Mesothelial cell of epicardium (in vitro differentiated cells): ENCODE data around the gene TMEM232. TPM values are rescaled to one million over a fixed set of nuclear protein-coding genes. Genes with fewer than 3 reads are reported as not detected.

Source experiments
- DNase-seq, 2 experiments: peaks; one replicate each; pipeline ENCODE4 v3.0.0; 2021; ENCODE audit warnings: low spot score in 2 of 2; ENCODE audit not compliant: unreplicated experiment in 2 of 2
- H3K27ac Mint-ChIP-seq: 2 replicates; pipeline ENCODE4 v1.8.0; 2021; ENCODE audit warnings: mixed read lengths
- H3K27me3 Mint-ChIP-seq: 2 replicates; pipeline ENCODE4 v1.8.0; 2021; ENCODE audit warnings: low read depth, mixed read lengths
- H3K36me3 Mint-ChIP-seq: 2 replicates; pipeline ENCODE4 v1.8.0; 2021; ENCODE audit warnings: mixed read lengths
- H3K4me1 Mint-ChIP-seq: 2 replicates; pipeline ENCODE4 v1.8.0; 2021; ENCODE audit warnings: mixed read lengths
- H3K4me3 Mint-ChIP-seq: 2 replicates; pipeline ENCODE4 v1.8.0; 2021; ENCODE audit warnings: mild to moderate bottlenecking, moderate library complexity, mixed read lengths
- H3K9me3 Mint-ChIP-seq: 2 replicates; pipeline ENCODE4 v1.8.0; 2021; ENCODE audit warnings: mixed read lengths
- CTCF ChIP-seq: fragments of 200-600 bp; sonication (generic); IDR thresholded peaks from one replicate; pipeline ENCODE4 v1.5.0; 2021; ENCODE audit warnings: antibody characterized with exemption; ENCODE audit not compliant: unreplicated experiment
- total RNA-seq: library from RNA; stranded (reverse); gene quantifications from 3 replicates; pipeline ENCODE4 v1.2.1, GENCODE V29; 2021

Gene TMEM232
- total RNA-seq, 1 donor from 2014 or later: 6.5 TPM

- Mint-ChIP-seq H3K36me3 (no peaks in the 10 kb centered on the region), H3K27ac (no peak overlapping the region), H3K4me1 (peaks cover 1% of the 10 kb centered on the region), H3K27me3 (no peaks in the 10 kb centered on the region), H3K4me3 (no peak overlapping the region), H3K9me3 (no peaks in the 10 kb centered on the region)
- DNase-seq: no peak
- TF ChIP-seq CTCF: peak; percentile 81
Measured at GRCh38 chr5:110757118-110757729, 30.8 kb upstream of the TMEM232 start.

GRCh38 chr5:110754181-110754580, 27.7 kb upstream of the TMEM232 start:
- peaks cover 6% of the 10 kb centered on the region for H3K36me3 Mint-ChIP-seq
- no peak overlapping the region for H3K4me3 Mint-ChIP-seq
- no peaks in the 10 kb centered on the region for H3K27me3 Mint-ChIP-seq
- no peak for DNase-seq
- H3K9me3 Mint-ChIP-seq: no peaks in the 10 kb centered on the region
- no peak for TF ChIP-seq CTCF
- peaks cover 1% of the 10 kb centered on the region for H3K4me1 Mint-ChIP-seq
- peak overlapping the region; percentile 37 for H3K27ac Mint-ChIP-seq

- Mint-ChIP-seq H3K27ac (no peak overlapping the region), H3K4me3 (no peak overlapping the region), H3K4me1 (peaks cover 1% of the 10 kb centered on the region), H3K27me3 (no peaks in the 10 kb centered on the region), H3K9me3 (no peaks in the 10 kb centered on the region), H3K36me3 (peaks cover 6% of the 10 kb centered on the region)
- no peak for TF ChIP-seq CTCF
- DNase-seq: no peak
Measured at GRCh38 chr5:110753600-110753999, 27.1 kb upstream of the TMEM232 start.

GRCh38 chr5:110752953-110753352, 26.5 kb upstream of the TMEM232 start:
- no peak overlapping the region for H3K4me3 Mint-ChIP-seq
- H3K27me3 Mint-ChIP-seq: no peaks in the 10 kb centered on the region
- no peaks in the 10 kb centered on the region for H3K9me3 Mint-ChIP-seq
- no peak for TF ChIP-seq CTCF
- no peak for DNase-seq
- H3K4me1 Mint-ChIP-seq: peaks cover 1% of the 10 kb centered on the region
- no peak overlapping the region for H3K27ac Mint-ChIP-seq
- H3K36me3 Mint-ChIP-seq: peaks cover 10% of the 10 kb centered on the region

- TF ChIP-seq CTCF: no peak
- Mint-ChIP-seq H3K36me3 (peaks cover 12% of the 10 kb centered on the region), H3K27ac (no peak overlapping the region), H3K4me3 (no peak overlapping the region), H3K4me1 (no peaks in the 10 kb centered on the region), H3K27me3 (no peaks in the 10 kb centered on the region), H3K9me3 (no peaks in the 10 kb centered on the region)
- no peak for DNase-seq
Measured at GRCh38 chr5:110751902-110752762, 25.7 kb upstream of the TMEM232 start.
